Transverse colon (tissue), 4 donors: ENCODE results near the gene GALNT11.

Experiments used
- CTCF ChIP-seq, 5 experiments: fragments of 200-600 bp in 3 of 5; fragments of 450-650 bp in 2 of 5; sonication (generic) in 3 of 5; IDR thresholded peaks; 1 replicate in 2 of 5; 2 replicates in 3 of 5; pipeline ENCODE4 v1.5.1; 2016 to 2017; ENCODE audit warnings: antibody characterized with exemption in 5 of 5, inconsistent platforms in 3 of 5, mild to moderate bottlenecking in 2 of 5, moderate library complexity in 1 of 5
- POLR2AphosphoS5 ChIP-seq, 3 donors: sonication (generic); formaldehyde crosslinking; IDR thresholded peaks; one replicate each; pipeline ENCODE4 v1.6.1; 2016; ENCODE audit warnings: antibody characterized with exemption in 3 of 3

- no peak for TF ChIP-seq POLR2AphosphoS5 (IDR thresholded peaks at IDR 0.05)
- no peak for TF ChIP-seq CTCF (IDR thresholded peaks at IDR 0.05)
These were observed 101.8 kb downstream of the GALNT11 start for GRCh38 chr7:152127229-152127628.
